ENCODE measurements around the gene NMB. TPM values are rescaled to one million over a fixed set of nuclear protein-coding genes. Genes with fewer than 3 reads are reported as not detected.
"Not testable (repeated sequence)": the region's sequence is repeated elsewhere in the genome, so short reads cannot be mapped to it uniquely, and the experiment has no call there.

NMB gene
- 10 to 100 TPM; 14.7 to 31.6 TPM for total RNA-seq
- long read RNA-seq = 0 reads

GRCh38 chr15:84658080-84658787 is at the start of gene NMB:
TSS of gene NMB (minus strand) at chr15:84658199. CDS start at chr15:84658152, 47 bp downstream.
- DNase-seq (peak; percentile 83), ATAC-seq (peak; percentile 64 to 73)
- intact Hi-C loops (cut with DNase I) = loop anchor here (5.0 to 10.0 kb wide), 3 partner anchors 56 to 267 kb away; partner anchors contain the start of genes SEC11A (in 2 of the 2) and ZSCAN2 (in 1 of the 2)

DNA sequence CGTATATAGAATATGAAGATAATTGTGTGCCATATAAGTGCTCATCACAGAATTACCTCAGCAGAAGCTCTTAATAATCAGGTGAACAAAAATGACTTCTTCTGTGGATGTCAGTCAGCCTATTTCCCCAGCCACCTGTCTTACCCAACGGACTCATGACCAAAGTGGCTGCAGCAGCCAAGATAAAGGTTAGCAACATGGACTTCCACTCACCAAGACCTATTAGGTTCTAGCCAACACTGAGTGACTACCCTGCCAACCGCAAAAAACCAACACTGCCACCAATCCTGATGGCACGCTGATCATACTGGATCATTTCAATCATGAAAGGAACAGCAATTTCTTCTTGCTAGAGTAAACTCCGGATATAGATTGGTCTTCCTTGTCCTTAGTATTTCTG is 45.8 kb upstream of the NMB start:
- intact Hi-C loops (cut with DNase I) = no loop called here
- no peak for ATAC-seq
- DNase-seq = no peak

- ATAC-seq = peak; percentile 87
- DNase-seq = peak; percentile 63
- intact Hi-C loops (cut with DNase I) = no loop called here
These were observed 45.0 kb upstream of the NMB start for GRCh38 chr15:84702961-84703482.

- DNase-seq (no peak), ATAC-seq (no peak)
- intact Hi-C loops (cut with DNase I) = no loop called here
These were observed 41.7 kb upstream of the NMB start for GRCh38 chr15:84699538-84700191.

GRCh38 chr15:84697236-84697990 is 39.4 kb upstream of the NMB start:
- ATAC-seq (no peak), DNase-seq (no peak)
- intact Hi-C loops (cut with DNase I) = no loop called here

- ATAC-seq = no peak
- intact Hi-C loops (cut with DNase I) = no loop called here
- no peak for DNase-seq
These were observed 38.8 kb upstream of the NMB start for GRCh38 chr15:84696757-84697156.

- no peak for ATAC-seq
- DNase-seq = no peak
- intact Hi-C loops (cut with DNase I) = no loop called here
These were observed 32.3 kb upstream of the NMB start for GRCh38 chr15:84690342-84690741.

- ATAC-seq = no peak
- intact Hi-C loops (cut with DNase I) = no loop called here
These were observed 31.9 kb upstream of the NMB start for GRCh38 chr15:84689858-84690257.

GRCh38 chr15:84686446-84686845 is 28.4 kb upstream of the NMB start:
- ATAC-seq; DNase-seq; intact Hi-C loops (cut with DNase I): not testable (repeated sequence)

More at GRCh38 chr15:84689858-84690257, 31.9 kb upstream of the NMB start:
- no peak for DNase-seq

GRCh38 chr15:84685304-84685703 is 27.3 kb upstream of the NMB start:
- intact Hi-C loops (cut with DNase I) = no loop called here
- ATAC-seq (peak in 1 of 2 donors; percentile 93), DNase-seq (peak; percentile 60)

DNA sequence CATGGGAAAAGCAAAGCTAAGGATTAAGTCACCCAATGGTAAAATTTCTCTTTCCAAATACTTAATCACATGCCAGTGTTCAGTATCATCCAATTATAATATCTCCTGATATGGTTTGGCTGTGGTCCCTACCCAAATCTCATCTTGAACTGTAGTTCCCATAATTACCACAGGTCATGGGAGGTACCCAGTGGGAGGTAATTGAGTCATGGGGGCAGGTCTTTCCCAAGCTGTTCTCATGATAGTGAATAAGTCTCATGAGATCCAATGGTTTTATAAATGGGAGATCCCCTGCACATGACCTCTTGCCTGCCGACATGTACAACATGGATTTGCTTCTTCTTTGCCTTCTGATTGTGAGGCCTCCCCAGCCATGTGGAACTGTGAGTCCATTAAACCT is 26.1 kb upstream of the NMB start:
- DNase-seq = no peak
- intact Hi-C loops (cut with DNase I) = no loop called here
- no peak for ATAC-seq

- ATAC-seq = no peak
- DNase-seq = no peak
- intact Hi-C loops (cut with DNase I) = no loop called here
These were observed 23.8 kb upstream of the NMB start for GRCh38 chr15:84681831-84682230.

GRCh38 chr15:84671211-84671610 is 13.2 kb upstream of the NMB start:
- no peak for ATAC-seq
- intact Hi-C loops (cut with DNase I) = no loop called here
- no peak for DNase-seq

- DNase-seq = no peak
- intact Hi-C loops (cut with DNase I) = no loop called here
- ATAC-seq = no peak
These were observed 11.7 kb upstream of the NMB start for GRCh38 chr15:84669726-84670125.

GRCh38 chr15:84668221-84668982 is 10.4 kb upstream of the NMB start:
- ATAC-seq (no peak), DNase-seq (no peak)
- intact Hi-C loops (cut with DNase I) = no loop called here

- ATAC-seq = no peak
- DNase-seq = no peak
- intact Hi-C loops (cut with DNase I) = no loop called here
These were observed 8.4 kb upstream of the NMB start for GRCh38 chr15:84666373-84666772.

DNA sequence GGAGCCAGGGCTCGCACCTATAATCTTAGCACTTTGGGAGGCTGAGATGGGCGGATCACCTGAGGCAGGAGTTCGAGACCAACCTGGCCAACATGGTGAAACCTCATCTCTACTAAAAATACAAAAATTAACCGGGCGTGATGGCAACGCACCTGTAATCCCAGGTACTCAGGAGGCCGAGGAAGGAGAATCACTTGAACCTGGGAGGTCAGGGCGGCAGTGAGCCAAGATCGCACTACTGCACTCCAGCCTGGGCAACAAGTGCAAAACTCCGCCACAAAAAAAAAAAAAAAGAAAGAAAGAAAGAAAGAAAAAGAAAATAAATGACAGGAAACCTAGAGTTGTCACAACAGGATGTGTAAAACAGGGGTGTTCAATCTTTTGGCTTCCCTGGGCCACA is 3.0 kb upstream of the NMB start:
- no peak for DNase-seq
- no peak for ATAC-seq
- intact Hi-C loops (cut with DNase I) = no loop called here

GRCh38 chr15:84659904-84660781 is 2.1 kb upstream of the NMB start:
- DNase-seq = no peak
- intact Hi-C loops (cut with DNase I) = loop anchor here (5.0 to 10.0 kb wide), 3 partner anchors 55 to 265 kb away; partner anchors contain the start of genes SEC11A (in 2 of the 2) and ZSCAN2 (in 1 of the 2)
- ATAC-seq = no peak
